ENCODE data around the gene SH2D5.

- TF ChIP-seq, protein P1, sequence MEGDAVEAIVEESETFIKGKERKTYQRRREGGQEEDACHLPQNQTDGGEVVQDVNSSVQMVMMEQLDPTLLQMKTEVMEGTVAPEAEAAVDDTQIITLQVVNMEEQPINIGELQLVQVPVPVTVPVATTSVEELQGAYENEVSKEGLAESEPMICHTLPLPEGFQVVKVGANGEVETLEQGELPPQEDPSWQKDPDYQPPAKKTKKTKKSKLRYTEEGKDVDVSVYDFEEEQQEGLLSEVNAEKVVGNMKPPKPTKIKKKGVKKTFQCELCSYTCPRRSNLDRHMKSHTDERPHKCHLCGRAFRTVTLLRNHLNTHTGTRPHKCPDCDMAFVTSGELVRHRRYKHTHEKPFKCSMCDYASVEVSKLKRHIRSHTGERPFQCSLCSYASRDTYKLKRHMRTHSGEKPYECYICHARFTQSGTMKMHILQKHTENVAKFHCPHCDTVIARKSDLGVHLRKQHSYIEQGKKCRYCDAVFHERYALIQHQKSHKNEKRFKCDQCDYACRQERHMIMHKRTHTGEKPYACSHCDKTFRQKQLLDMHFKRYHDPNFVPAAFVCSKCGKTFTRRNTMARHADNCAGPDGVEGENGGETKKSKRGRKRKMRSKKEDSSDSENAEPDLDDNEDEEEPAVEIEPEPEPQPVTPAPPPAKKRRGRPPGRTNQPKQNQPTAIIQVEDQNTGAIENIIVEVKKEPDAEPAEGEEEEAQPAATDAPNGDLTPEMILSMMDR (IDR thresholded peaks at IDR 0.05; ENCODE audit: low read length) = no peak
- no peak for TF ChIP-seq EZH2 (optimal IDR thresholded peaks at IDR 0.05; ENCODE audit: low read depth, low read length)
Observed at GRCh38 chr1:20670936-20671335, 61.6 kb downstream of the SH2D5 start.

Measured in MM.1S (cell line).